CD4-positive, alpha-beta T cell treated with Interleukin-17A for 1 hour (primary cell): Measurements from ENCODE around the gene MTCL1.

Experiments
- DNase-seq: peaks from one replicate; pipeline ENCODE4 v3.0.0-alpha.2; 2020

MTCL1 gene

GRCh38 chr18:8871489-8871888, 166.1 kb downstream of the MTCL1 start:
- no peak for DNase-seq

- no peak for DNase-seq
These were observed 169.5 kb downstream of the MTCL1 start for GRCh38 chr18:8874872-8875271.

DNA sequence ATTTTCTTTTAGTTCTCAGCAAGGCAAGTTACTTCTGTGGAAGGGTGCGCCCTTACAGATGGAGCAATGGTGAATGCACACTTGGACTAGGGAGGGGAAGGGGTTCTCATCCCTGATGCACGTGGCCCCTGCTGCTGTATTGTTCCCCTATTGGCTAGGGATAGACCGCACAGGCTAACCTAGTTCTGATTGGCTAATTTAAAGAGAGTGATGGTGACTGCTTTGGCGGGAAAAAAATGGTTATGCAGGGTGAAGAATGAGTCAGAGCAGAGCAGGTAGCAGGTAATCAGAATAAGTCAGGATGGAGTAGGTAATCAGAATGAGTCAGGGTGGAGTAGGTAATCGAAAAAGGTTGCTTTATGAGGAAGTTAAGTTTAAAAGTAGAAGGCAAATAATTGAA, 171.5 kb downstream of the MTCL1 start:
- no peak for DNase-seq

DNA sequence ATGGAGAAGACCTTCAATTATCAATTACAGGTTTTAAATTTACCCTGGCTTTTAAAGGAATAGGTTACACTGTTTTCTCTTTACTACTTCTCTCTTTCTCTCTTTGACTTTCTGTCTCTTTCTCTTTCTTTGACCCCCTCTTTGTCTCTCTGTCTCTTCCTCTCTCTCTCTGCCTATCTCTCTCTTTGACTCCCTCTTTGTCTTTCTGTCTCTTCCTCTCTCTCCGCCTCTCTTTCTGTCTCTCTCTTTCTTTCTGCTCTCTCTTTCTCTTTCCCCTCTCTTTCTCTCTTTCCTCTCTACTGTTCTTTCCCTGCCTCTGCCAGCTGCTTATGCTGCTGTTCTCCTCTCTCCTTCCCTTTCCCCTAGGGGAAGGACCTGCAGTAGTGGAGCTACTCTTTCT, 175.7 kb downstream of the MTCL1 start:
- DNase-seq: no peak
